GM23338 (cell line): Measurements from ENCODE around the gene APP. TPM values are rescaled to one million over a fixed set of nuclear protein-coding genes. Genes with fewer than 3 reads are reported as not detected.

ENCODE experiments used
- ATAC-seq: fragments of 200-7000 bp; cut with Tn5 transposase; 3 replicates; pipeline ENCODE4 v1.9.1; 2020
- DNase-seq: peaks from one replicate; pipeline ENCODE4 v3.0.0-alpha.2; 2015; ENCODE audit warnings: low spot score
- H2AFZ ChIP-seq: fragments of 200-600 bp; sonication (generic); 2 replicates; pipeline ENCODE4 v1.8.0; 2016; ENCODE audit warnings: antibody characterized with exemption, mild to moderate bottlenecking, moderate library complexity
- H3F3A ChIP-seq: fragments of 200-600 bp; sonication (generic); replicated peaks from 2 replicates; pipeline ENCODE4 v1.8.0; 2017; ENCODE audit warnings: antibody characterized with exemption, mixed run types, low read depth
- H3K27ac ChIP-seq: fragments of 200-600 bp; sonication (generic); 2 replicates; pipeline ENCODE4 v1.6.1; 2016; ENCODE audit warnings: low read depth
- H3K27me3 ChIP-seq: fragments of 200-600 bp; sonication (generic); 2 replicates; pipeline ENCODE4 v1.8.0; 2016; ENCODE audit warnings: mild to moderate bottlenecking, mixed run types, moderate library complexity; ENCODE audit not compliant: insufficient read depth
- H3K36me3 ChIP-seq: fragments of 200-600 bp; sonication (generic); 2 replicates; pipeline ENCODE4 v1.8.0; 2016; ENCODE audit warnings: mild to moderate bottlenecking; ENCODE audit not compliant: insufficient read depth
- H3K4me1 ChIP-seq: fragments of 200-600 bp; sonication (generic); 2 replicates; pipeline ENCODE4 v1.8.0; 2016; ENCODE audit warnings: mild to moderate bottlenecking, moderate library complexity; ENCODE audit not compliant: insufficient read depth
- H3K4me2 ChIP-seq: fragments of 200-600 bp; sonication (generic); 2 replicates; pipeline ENCODE4 v1.7.1; 2017; ENCODE audit warnings: mixed run types
- H3K4me3 ChIP-seq: fragments of 200-600 bp; sonication (generic); 2 replicates; pipeline ENCODE4 v1.6.1; 2016; ENCODE audit warnings: mixed run types
- H3K79me2 ChIP-seq: fragments of 200-600 bp; sonication (generic); replicated peaks from 2 replicates; pipeline ENCODE4 v1.8.0; 2017; ENCODE audit warnings: mild to moderate bottlenecking; ENCODE audit not compliant: insufficient read depth
- H3K9me2 ChIP-seq: fragments of 200-600 bp; sonication (generic); 2 replicates; pipeline ENCODE4 v1.8.0; 2017; ENCODE audit not compliant: insufficient read depth
- H4K20me1 ChIP-seq: fragments of 200-600 bp; sonication (generic); replicated peaks from 2 replicates; pipeline ENCODE4 v1.8.0; 2017; ENCODE audit warnings: mild to moderate bottlenecking; ENCODE audit not compliant: insufficient read depth
- H3K27ac Mint-ChIP-seq: 2 replicates; pipeline ENCODE4 v1.8.0; 2020; ENCODE audit warnings: inconsistent platforms, mild to moderate bottlenecking, moderate library complexity, mixed read lengths
- H3K27me3 Mint-ChIP-seq: 3 replicates; pipeline ENCODE4 v1.8.0; 2022; ENCODE audit warnings: low read depth, mild to moderate bottlenecking, moderate library complexity, mixed read lengths, inconsistent platforms; ENCODE audit not compliant: insufficient read depth, poor library complexity
- H3K36me3 Mint-ChIP-seq: 3 replicates; pipeline ENCODE4 v1.8.0; 2021; ENCODE audit warnings: low read depth, mild to moderate bottlenecking, inconsistent platforms, moderate library complexity, mixed read lengths
- H3K4me1 Mint-ChIP-seq: 3 replicates; pipeline ENCODE4 v1.8.0; 2020; ENCODE audit warnings: mild to moderate bottlenecking, inconsistent platforms, mixed read lengths
- H3K4me3 Mint-ChIP-seq: 3 replicates; pipeline ENCODE4 v1.8.0; 2021; ENCODE audit warnings: moderate library complexity, mild to moderate bottlenecking, inconsistent platforms, mixed read lengths
- H3K9me3 Mint-ChIP-seq: 3 replicates; pipeline ENCODE4 v1.8.0; 2020; ENCODE audit warnings: moderate library complexity, mild to moderate bottlenecking, inconsistent platforms, mixed read lengths
- CREB1 ChIP-seq: fragments of 250-450 bp; sonication (Bioruptor Pico); IDR thresholded peaks from 2 replicates; pipeline ENCODE4 v1.5.0; 2020; ENCODE audit warnings: low read depth, mild to moderate bottlenecking, moderate library complexity
- CTCF ChIP-seq, 2 experiments: fragments of 200-600 bp in 1 of 2; sonication (generic) in 1 of 2; conservative IDR thresholded peaks; 2 replicates each; pipeline versions ENCODE4 v1.5.1 to v1.6.1; 2016 to 2017; ENCODE audit warnings: antibody characterized with exemption in 2 of 2, low read depth in 2 of 2, mild to moderate bottlenecking in 2 of 2, moderate library complexity in 1 of 2
- ETS1 ChIP-seq: IDR thresholded peaks from 2 replicates; pipeline ENCODE4 v1.6.1; 2016; ENCODE audit warnings: antibody characterized with exemption
- EZH2 ChIP-seq: fragments of 200-600 bp; sonication (generic); IDR thresholded peaks from one replicate; pipeline ENCODE4 v1.8.0; 2017; ENCODE audit warnings: antibody characterized with exemption, mild to moderate bottlenecking, low read depth; ENCODE audit not compliant: unreplicated experiment
- EZH2phosphoT487 ChIP-seq: fragments of 200-600 bp; sonication (generic); IDR thresholded peaks from one replicate; pipeline ENCODE4 v1.8.1; 2018; ENCODE audit warnings: antibody characterized with exemption; ENCODE audit not compliant: unreplicated experiment
- JUNB ChIP-seq: IDR thresholded peaks from one replicate; pipeline ENCODE4 v1.6.1; 2016; ENCODE audit warnings: antibody characterized with exemption; ENCODE audit not compliant: unreplicated experiment
- NANOG ChIP-seq: IDR thresholded peaks from 2 replicates; pipeline ENCODE4 v1.6.1; 2016; ENCODE audit warnings: antibody characterized with exemption, borderline replicate concordance
- POLR2AphosphoS5 ChIP-seq: IDR thresholded peaks from 2 replicates; pipeline ENCODE4 v1.6.1; 2016; ENCODE audit warnings: antibody characterized with exemption, low read depth
- REST ChIP-seq: IDR thresholded peaks from one replicate; pipeline ENCODE4 v1.6.1; 2018; ENCODE audit warnings: antibody characterized with exemption; ENCODE audit not compliant: unreplicated experiment
- STAT1 ChIP-seq: IDR thresholded peaks from one replicate; pipeline ENCODE4 v1.6.1; 2016; ENCODE audit warnings: antibody characterized with exemption; ENCODE audit not compliant: unreplicated experiment
- ZNF114 ChIP-seq: fragments of 250-450 bp; sonication (Bioruptor Pico); IDR thresholded peaks from 2 replicates; pipeline ENCODE4 v1.5.0; 2020; ENCODE audit warnings: mild to moderate bottlenecking, moderate library complexity
- ZNF331 ChIP-seq: fragments of 250-450 bp; sonication (Bioruptor Pico); IDR thresholded peaks from 2 replicates; pipeline ENCODE4 v1.5.0; 2020; ENCODE audit warnings: low read depth, mild to moderate bottlenecking, moderate library complexity
- polyA plus RNA-seq: library from polyadenylated mRNA; unstranded; fragments of >200 nt; fragmentation: Nextera tagmentation; extraction: Ambion mirVana; gene quantifications from 2 replicates; pipeline ENCODE4 v1.2.1, GENCODE V29; 2016
- total RNA-seq: library from RNA; depleted of rRNA; stranded (reverse); fragments of >200 nt; shearing (Covaris generic); gene quantifications from 2 replicates; pipeline ENCODE4 v1.2.3, GENCODE V29; 2014

APP gene
- total and polyA plus RNA-seq, 2 experiments from 2014 or later: 69.4 to 444 TPM

GRCh38 chr21:26020081-26020480, 150.5 kb downstream of the APP start:
- H3K4me1 Mint-ChIP-seq: peaks cover 22% of the 10 kb centered on the region
- DNase-seq (no peak), ATAC-seq (no peak)
- Histone ChIP-seq H4K20me1 (peaks cover 8% of the 10 kb centered on the region), H3F3A (no peaks in the 10 kb centered on the region), H2AFZ (no peak overlapping the region), H3K36me3 (peaks cover 12% of the 10 kb centered on the region), H3K4me1 (peaks cover 15% of the 10 kb centered on the region), H3K9me2 (no peaks in the 10 kb centered on the region), H3K27ac (no peak overlapping the region), H3K27me3 (no peaks in the 10 kb centered on the region), H3K4me3 (no peak overlapping the region), H3K79me2 (peaks cover 70% of the 10 kb centered on the region), H3K4me2 (no peak overlapping the region)
- no peak overlapping the region for H3K4me3 Mint-ChIP-seq
- no peak for TF ChIP-seq REST
- no peak for TF ChIP-seq EZH2phosphoT487
- TF ChIP-seq POLR2AphosphoS5: no peak
- TF ChIP-seq ETS1: no peak
- no peak for TF ChIP-seq EZH2
- TF ChIP-seq ZNF114 (CRISPR knock-in tag): no peak
- no peak for TF ChIP-seq ZNF331 (CRISPR knock-in tag)
- H3K27ac Mint-ChIP-seq: no peak overlapping the region
- H3K36me3 Mint-ChIP-seq: peaks cover 28% of the 10 kb centered on the region
- peaks cover 12% of the 10 kb centered on the region for H3K27me3 Mint-ChIP-seq
- H3K9me3 Mint-ChIP-seq: no peaks in the 10 kb centered on the region

- no peak overlapping the region for H3K4me3 ChIP-seq
- H2AFZ ChIP-seq: no peak overlapping the region
- no peak overlapping the region for H3K4me2 ChIP-seq
- H3K9me3 Mint-ChIP-seq: no peaks in the 10 kb centered on the region
- H3K4me3 Mint-ChIP-seq: no peak overlapping the region
- H3F3A ChIP-seq: no peaks in the 10 kb centered on the region
- H3K9me2 ChIP-seq: no peaks in the 10 kb centered on the region
- H3K36me3 Mint-ChIP-seq: peaks cover 31% of the 10 kb centered on the region
- ATAC-seq: no peak
- no peaks in the 10 kb centered on the region for H3K27me3 ChIP-seq
- H3K27ac Mint-ChIP-seq: no peak overlapping the region; the same call in 1 of the 2 replicates
- H3K27me3 Mint-ChIP-seq: peaks cover 12% of the 10 kb centered on the region
- peaks cover 7% of the 10 kb centered on the region for H3K4me1 ChIP-seq
- H4K20me1 ChIP-seq: peaks cover 3% of the 10 kb centered on the region
- peaks cover 70% of the 10 kb centered on the region for H3K79me2 ChIP-seq
- peaks cover 12% of the 10 kb centered on the region for H3K36me3 ChIP-seq
- H3K4me1 Mint-ChIP-seq: peaks cover 15% of the 10 kb centered on the region
- no peak overlapping the region for H3K27ac ChIP-seq
- no peak for DNase-seq
- TF ChIP-seq EZH2phosphoT487 (no peak), ETS1 (no peak), CTCF (conservative IDR thresholded peaks at IDR 0.05; ENCODE audit: low read depth in 2 of 2) (no peak), CREB1 (no peak), REST (no peak), NANOG (no peak), ZNF114 (CRISPR knock-in tag) (no peak), STAT1 (no peak), JUNB (no peak), POLR2AphosphoS5 (no peak)
These were observed 151.3 kb downstream of the APP start for GRCh38 chr21:26019236-26019635.
